Activated CD4-positive, CD25-positive, alpha-beta regulatory T cell treated with anti-CD3 and anti-CD28 coated beads, Interleukin-2, amount 50 U/mL, for 16 hours (primary cell): ENCODE measurements around the gene KDM4C.

ENCODE experiments used
- DNase-seq: peaks from one replicate; pipeline ENCODE4 v3.0.0-alpha.2; 2020; ENCODE audit warnings: low read depth, low spot score

The KDM4C gene

GRCh38 chr9:7094576-7094975 is 336.8 kb downstream of the KDM4C start:
- no peak for DNase-seq

- DNase-seq = no peak
These were observed 337.3 kb downstream of the KDM4C start for GRCh38 chr9:7095058-7095457.

- no peak for DNase-seq
These were observed 339.4 kb downstream of the KDM4C start for GRCh38 chr9:7097040-7097715.

- DNase-seq = no peak
These were observed 340.3 kb downstream of the KDM4C start for GRCh38 chr9:7097785-7098752.

- no peak for DNase-seq
These were observed 345.6 kb downstream of the KDM4C start for GRCh38 chr9:7103367-7103766.

- DNase-seq = no peak
These were observed 346.0 kb downstream of the KDM4C start for GRCh38 chr9:7103771-7104170.

- no peak for DNase-seq
These were observed 346.9 kb downstream of the KDM4C start for GRCh38 chr9:7104625-7105024.

- no peak for DNase-seq
These were observed 347.3 kb downstream of the KDM4C start for GRCh38 chr9:7105095-7105494.

- no peak for DNase-seq
These were observed 351.2 kb downstream of the KDM4C start for GRCh38 chr9:7108936-7109335.

GRCh38 chr9:7111413-7111812 is 353.6 kb downstream of the KDM4C start:
- DNase-seq = no peak

- DNase-seq = no peak
These were observed 357.8 kb downstream of the KDM4C start for GRCh38 chr9:7115606-7116005.

GRCh38 chr9:7117676-7118561 is 360.1 kb downstream of the KDM4C start:
- DNase-seq = no peak

GRCh38 chr9:7118633-7119032 is 360.9 kb downstream of the KDM4C start:
- DNase-seq = no peak

- no peak for DNase-seq
These were observed 361.8 kb downstream of the KDM4C start for GRCh38 chr9:7119612-7120011.

- DNase-seq = no peak
These were observed 363.3 kb downstream of the KDM4C start for GRCh38 chr9:7121055-7121454.

- no peak for DNase-seq
These were observed 363.9 kb downstream of the KDM4C start for GRCh38 chr9:7121664-7122063.

- no peak for DNase-seq
These were observed 366.0 kb downstream of the KDM4C start for GRCh38 chr9:7123743-7124142.

- DNase-seq = no peak
These were observed 367.5 kb downstream of the KDM4C start for GRCh38 chr9:7125231-7125630.

GRCh38 chr9:7129391-7129790 is 371.6 kb downstream of the KDM4C start:
- DNase-seq = no peak

- DNase-seq = no peak
These were observed 372.6 kb downstream of the KDM4C start for GRCh38 chr9:7130266-7130820.

- no peak for DNase-seq
These were observed 374.8 kb downstream of the KDM4C start for GRCh38 chr9:7132605-7133004.

GRCh38 chr9:7135735-7136134 is 378.0 kb downstream of the KDM4C start:
- DNase-seq = no peak
